Measurements from ENCODE around the gene C19orf85. TPM values are rescaled to one million over a fixed set of nuclear protein-coding genes. Genes with fewer than 3 reads are reported as not detected.
"Not testable (repeated sequence)": the region's sequence is repeated elsewhere in the genome, so short reads cannot be mapped to it uniquely, and the experiment has no call there.

The C19orf85 gene
- total RNA-seq, 1 donor from 2014 or later, result not detected

DNA sequence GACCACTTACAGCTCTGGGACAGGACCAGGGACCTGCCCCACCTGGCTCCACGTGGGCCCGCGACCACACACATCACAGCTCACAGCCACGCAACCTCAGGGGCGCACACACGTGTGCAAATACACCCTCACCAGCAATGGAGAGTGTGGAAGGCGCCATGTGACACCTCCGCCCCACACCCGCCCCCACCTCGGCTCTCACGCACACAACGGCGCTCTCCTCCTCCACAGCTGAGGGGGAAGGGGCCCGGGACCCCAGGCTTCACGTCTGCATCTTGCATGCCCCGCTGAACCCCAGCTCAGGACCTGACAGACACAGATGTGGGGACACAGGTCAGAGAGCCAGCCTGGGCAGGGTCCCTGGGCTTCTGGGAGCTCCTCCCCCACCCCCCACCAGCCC, 15.1 kb downstream of the C19orf85 start:
- Mint-ChIP-seq H3K27ac (ENCODE audit: unreplicated experiment) (no peak overlapping the region), H3K4me3 (ENCODE audit: unreplicated experiment) (no peak overlapping the region), H3K27me3 (ENCODE audit: unreplicated experiment) (peaks cover 23% of the 10 kb centered on the region), H3K36me3 (ENCODE audit: unreplicated experiment) (peaks cover 5% of the 10 kb centered on the region), H3K9me3 (ENCODE audit: unreplicated experiment) (no peaks in the 10 kb centered on the region), H3K4me1 (ENCODE audit: unreplicated experiment) (peaks cover 10% of the 10 kb centered on the region)
- DNase-seq (ENCODE audit: extremely low spot score, unreplicated experiment), result no peak
- TF ChIP-seq, protein P1, sequence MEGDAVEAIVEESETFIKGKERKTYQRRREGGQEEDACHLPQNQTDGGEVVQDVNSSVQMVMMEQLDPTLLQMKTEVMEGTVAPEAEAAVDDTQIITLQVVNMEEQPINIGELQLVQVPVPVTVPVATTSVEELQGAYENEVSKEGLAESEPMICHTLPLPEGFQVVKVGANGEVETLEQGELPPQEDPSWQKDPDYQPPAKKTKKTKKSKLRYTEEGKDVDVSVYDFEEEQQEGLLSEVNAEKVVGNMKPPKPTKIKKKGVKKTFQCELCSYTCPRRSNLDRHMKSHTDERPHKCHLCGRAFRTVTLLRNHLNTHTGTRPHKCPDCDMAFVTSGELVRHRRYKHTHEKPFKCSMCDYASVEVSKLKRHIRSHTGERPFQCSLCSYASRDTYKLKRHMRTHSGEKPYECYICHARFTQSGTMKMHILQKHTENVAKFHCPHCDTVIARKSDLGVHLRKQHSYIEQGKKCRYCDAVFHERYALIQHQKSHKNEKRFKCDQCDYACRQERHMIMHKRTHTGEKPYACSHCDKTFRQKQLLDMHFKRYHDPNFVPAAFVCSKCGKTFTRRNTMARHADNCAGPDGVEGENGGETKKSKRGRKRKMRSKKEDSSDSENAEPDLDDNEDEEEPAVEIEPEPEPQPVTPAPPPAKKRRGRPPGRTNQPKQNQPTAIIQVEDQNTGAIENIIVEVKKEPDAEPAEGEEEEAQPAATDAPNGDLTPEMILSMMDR (IDR thresholded peaks at IDR 0.05), result no peak

DNA sequence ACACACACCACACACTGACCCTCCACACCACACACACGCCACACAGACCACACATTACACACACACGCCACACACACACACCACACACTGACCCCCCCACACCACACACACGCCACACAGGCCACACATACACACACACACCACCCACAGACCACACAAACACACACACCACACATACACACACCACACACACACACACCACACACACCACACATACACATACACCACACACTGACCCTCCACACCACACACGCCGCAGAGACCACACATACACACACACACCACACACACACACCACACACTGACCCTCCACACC, 16.4 kb downstream of the C19orf85 start:
- not testable (repeated sequence) for H3K9me3 Mint-ChIP-seq (ENCODE audit: unreplicated experiment); H3K36me3 Mint-ChIP-seq (ENCODE audit: unreplicated experiment); H3K4me3 Mint-ChIP-seq (ENCODE audit: unreplicated experiment); DNase-seq (ENCODE audit: extremely low spot score, unreplicated experiment); H3K4me1 Mint-ChIP-seq (ENCODE audit: unreplicated experiment); H3K27ac Mint-ChIP-seq (ENCODE audit: unreplicated experiment)
- peaks cover 32% of the 10 kb centered on the region for H3K27me3 Mint-ChIP-seq (ENCODE audit: unreplicated experiment)

DNA sequence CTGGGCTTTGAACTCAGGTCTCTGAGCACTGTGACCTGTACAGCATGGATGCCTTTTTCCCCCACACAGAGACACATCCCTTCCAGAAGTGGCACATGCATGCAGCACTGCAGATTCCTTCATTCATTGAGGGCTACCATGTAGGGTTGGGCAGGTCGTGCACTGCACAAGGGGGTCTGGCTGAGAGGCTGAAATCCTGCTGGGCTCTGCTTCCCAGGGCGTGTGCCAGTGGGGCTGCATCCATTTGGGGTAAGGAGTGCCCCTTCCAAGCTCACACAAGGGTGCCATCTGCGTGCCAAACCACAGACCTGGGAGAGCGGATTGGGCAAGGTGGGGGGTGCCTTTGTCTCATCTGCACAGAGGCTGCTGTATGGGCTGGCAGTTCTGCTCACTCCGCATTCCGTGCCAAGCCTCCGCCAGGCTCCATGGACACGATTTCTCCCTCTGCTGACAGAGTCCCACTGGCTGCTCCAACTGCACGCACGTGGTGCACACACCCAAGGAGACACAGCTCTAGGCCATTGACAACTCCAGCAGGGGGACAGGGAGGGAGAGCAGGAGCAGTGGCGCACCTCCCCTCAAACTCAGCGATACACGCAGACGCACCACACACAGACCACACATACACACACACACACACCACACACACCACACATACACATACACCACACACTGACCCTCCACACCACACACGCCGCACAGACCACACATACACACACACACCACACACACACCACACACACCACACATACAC, 17.0 kb downstream of the C19orf85 start:
- no peak overlapping the region for H3K4me3 Mint-ChIP-seq (ENCODE audit: unreplicated experiment)
- H3K9me3 Mint-ChIP-seq (ENCODE audit: unreplicated experiment), result no peaks in the 10 kb centered on the region
- no peak for DNase-seq (ENCODE audit: extremely low spot score, unreplicated experiment)

DNA sequence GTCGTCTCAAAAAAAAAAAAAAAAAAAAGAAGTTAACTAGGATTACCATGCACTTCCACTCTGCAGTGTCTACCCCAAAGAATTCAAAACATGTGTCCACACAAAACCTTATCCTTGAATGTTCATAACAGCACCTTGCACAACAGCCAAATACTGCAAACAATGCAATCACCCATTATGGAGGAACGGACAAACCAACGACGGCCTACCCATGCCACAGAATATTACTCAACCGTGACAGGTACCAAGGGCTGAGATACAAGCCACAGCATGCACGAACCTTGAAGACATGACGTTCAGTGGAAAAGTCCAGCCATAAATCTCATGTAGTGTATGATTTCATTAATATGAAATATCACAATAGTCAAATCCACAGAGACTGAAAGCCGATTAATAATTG, 18.5 kb downstream of the C19orf85 start:
- TF ChIP-seq, protein P1 (IDR thresholded peaks at IDR 0.05), result no peak
- DNase-seq (ENCODE audit: extremely low spot score, unreplicated experiment), result no peak
- Mint-ChIP-seq H3K4me3 (ENCODE audit: unreplicated experiment) (no peak overlapping the region), H3K9me3 (ENCODE audit: unreplicated experiment) (no peaks in the 10 kb centered on the region), H3K4me1 (ENCODE audit: unreplicated experiment) (peaks cover 7% of the 10 kb centered on the region), H3K27me3 (ENCODE audit: unreplicated experiment) (peaks cover 40% of the 10 kb centered on the region), H3K36me3 (ENCODE audit: unreplicated experiment) (peaks cover 4% of the 10 kb centered on the region), H3K27ac (ENCODE audit: unreplicated experiment) (no peak overlapping the region)

More for the DNA sequence above, 17.0 kb downstream of the C19orf85 start:
- H3K27me3 Mint-ChIP-seq (ENCODE audit: unreplicated experiment), result peaks cover 33% of the 10 kb centered on the region
- H3K27ac Mint-ChIP-seq (ENCODE audit: unreplicated experiment), result no peak overlapping the region
- TF ChIP-seq, protein P1 (IDR thresholded peaks at IDR 0.05), result peak; percentile 6
- peaks cover 2% of the 10 kb centered on the region for H3K36me3 Mint-ChIP-seq (ENCODE audit: unreplicated experiment)
- peaks cover 9% of the 10 kb centered on the region for H3K4me1 Mint-ChIP-seq (ENCODE audit: unreplicated experiment)

DNA sequence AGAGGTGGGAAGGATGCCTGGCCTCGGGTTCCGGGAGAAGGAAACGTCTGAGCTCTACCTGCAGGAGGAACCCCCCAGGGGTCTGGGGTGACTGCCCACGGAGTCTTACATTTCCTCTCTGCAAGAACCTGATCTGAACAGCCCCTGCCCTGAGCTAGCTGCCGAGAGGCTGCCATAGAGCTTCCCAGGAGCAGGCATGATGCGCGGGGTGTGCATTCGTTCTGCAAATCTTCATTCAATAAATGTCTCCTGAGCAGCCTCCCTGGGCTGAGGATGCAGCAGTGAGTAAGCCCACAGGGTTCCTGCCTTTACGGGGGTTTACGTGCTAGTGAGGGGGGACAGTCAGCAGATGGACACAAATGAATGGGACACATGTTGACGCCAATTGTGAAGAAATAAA, 19.9 kb downstream of the C19orf85 start:
- Mint-ChIP-seq H3K4me3 (ENCODE audit: unreplicated experiment) (no peak overlapping the region), H3K27me3 (ENCODE audit: unreplicated experiment) (peaks cover 46% of the 10 kb centered on the region), H3K36me3 (ENCODE audit: unreplicated experiment) (peaks cover 4% of the 10 kb centered on the region), H3K9me3 (ENCODE audit: unreplicated experiment) (no peaks in the 10 kb centered on the region), H3K27ac (ENCODE audit: unreplicated experiment) (no peak overlapping the region), H3K4me1 (ENCODE audit: unreplicated experiment) (peaks cover 10% of the 10 kb centered on the region)
- DNase-seq (ENCODE audit: extremely low spot score, unreplicated experiment), result no peak
- TF ChIP-seq, protein P1 (IDR thresholded peaks at IDR 0.05), result no peak
